Naive thymus-derived CD4-positive, alpha-beta T cell (primary cell): Measurements from ENCODE around the gene F13B. TPM values are rescaled to one million over a fixed set of nuclear protein-coding genes. Genes with fewer than 3 reads are reported as not detected.

Experiments
- ATAC-seq: fragments of 150-1000 bp; cut with Tn5 transposase; 2 replicates; pipeline ENCODE4 v1.10.0; 2021; ENCODE audit warnings: mild to moderate bottlenecking, moderate library complexity
- CTCF ChIA-PET: fragments of 350-600 bp; sonication (Branson Sonifier 250); formaldehyde crosslinking; loops from one replicate; lab custom pipeline; 2021; ENCODE audit warnings: antibody characterized with exemption; lab: Charles Lee
- POLR2A ChIA-PET: fragments of 350-600 bp; sonication (Branson Sonifier 250); formaldehyde crosslinking; loops from one replicate; lab custom pipeline; 2021; ENCODE audit warnings: antibody characterized with exemption, inconsistent platforms; lab: Charles Lee
- DNase-seq, 9 donors: peaks; one replicate each; pipeline versions ENCODE4 v3.0.0 to v3.0.0-alpha.2; 2020 to 2022; ENCODE audit warnings: mixed read lengths in 1 of 9
- H3K27ac ChIP-seq: one replicate; pipeline ENCODE4 v1.7.0; 2013; ENCODE audit warnings: mild to moderate bottlenecking, low read depth, low read length, moderate library complexity
- H3K27me3 ChIP-seq, 2 donors: one replicate each; pipeline ENCODE4 v1.7.0; 2013; ENCODE audit warnings: low read length in 2 of 2, mild to moderate bottlenecking in 2 of 2, moderate library complexity in 2 of 2; ENCODE audit not compliant: control insufficient read depth in 2 of 2, insufficient read depth in 2 of 2
- H3K36me3 ChIP-seq, 3 experiments: 1 replicate in 2 of 3; 2 replicates in 1 of 3; pipeline ENCODE4 v1.7.0; 2013; ENCODE audit warnings: low read length in 3 of 3, mild to moderate bottlenecking in 3 of 3, moderate library complexity in 1 of 3; ENCODE audit not compliant: insufficient read depth in 3 of 3, control insufficient read depth in 2 of 3
- H3K4me1 ChIP-seq, 2 donors: one replicate each; pipeline ENCODE4 v1.7.0; 2013; ENCODE audit warnings: low read length in 2 of 2, mild to moderate bottlenecking in 2 of 2, moderate library complexity in 1 of 2; ENCODE audit not compliant: control insufficient read depth in 2 of 2, insufficient read depth in 2 of 2
- H3K4me3 ChIP-seq: 2 replicates; pipeline ENCODE4 v1.7.0; 2013; ENCODE audit warnings: mild to moderate bottlenecking, low read length
- H3K9me3 ChIP-seq, 3 experiments: 1 replicate in 2 of 3; 2 replicates in 1 of 3; pipeline ENCODE4 v1.7.0; 2013; ENCODE audit warnings: low read length in 3 of 3; ENCODE audit not compliant: control insufficient read depth in 2 of 3
- H3K27ac Mint-ChIP-seq, 9 donors: one replicate each; pipeline ENCODE4 v1.8.0; 2020 to 2022; ENCODE audit warnings: mixed read lengths in 9 of 9, mild to moderate bottlenecking in 8 of 9, moderate library complexity in 5 of 9, inconsistent platforms in 2 of 9
- H3K27me3 Mint-ChIP-seq, 5 donors: one replicate each; pipeline ENCODE4 v1.8.0; 2021 to 2022; ENCODE audit warnings: mixed read lengths in 5 of 5, mild to moderate bottlenecking in 1 of 5
- H3K36me3 Mint-ChIP-seq, 5 donors: one replicate each; pipeline ENCODE4 v1.8.0; 2020 to 2022; ENCODE audit warnings: mixed read lengths in 5 of 5, mild to moderate bottlenecking in 3 of 5, inconsistent platforms in 1 of 5
- H3K4me1 Mint-ChIP-seq, 7 donors: one replicate each; pipeline ENCODE4 v1.8.0; 2020 to 2022; ENCODE audit warnings: mixed read lengths in 7 of 7, mild to moderate bottlenecking in 3 of 7, inconsistent platforms in 1 of 7
- H3K4me3 Mint-ChIP-seq, 10 donors: one replicate each; pipeline ENCODE4 v1.8.0; 2020 to 2022; ENCODE audit warnings: mild to moderate bottlenecking in 10 of 10, mixed read lengths in 10 of 10, moderate library complexity in 6 of 10, inconsistent platforms in 2 of 10
- H3K9me3 Mint-ChIP-seq, 11 donors: one replicate each; pipeline ENCODE4 v1.8.0; 2020 to 2022; ENCODE audit warnings: mixed read lengths in 11 of 11, mild to moderate bottlenecking in 4 of 11, inconsistent platforms in 1 of 11, moderate library complexity in 1 of 11
- intact Hi-C, 2 donors: fragments of 100-400 bp; cut with micrococcal nuclease; formaldehyde crosslinking; loops; one replicate each; pipeline ENCODE4 v1.15.1; 2023
- polyA plus RNA-seq, 2 donors: library from polyadenylated mRNA; unstranded; fragments of 300-500 nt; fragmentation: Illumina TruSeq; gene quantifications; one replicate each; pipeline ENCODE4 v1.2.3, GENCODE V29; 2021
- total RNA-seq, 6 experiments: library from RNA in 5 of 6; stranded (reverse) in 5 of 6; gene quantifications; 1 replicate in 5 of 6; 2 replicates in 1 of 6; pipeline ENCODE4 v1.2.3 and lab custom pipeline; 2021 to 2026

F13B gene
- total and polyA plus RNA-seq, 7 experiments from 2014 or later, result not detected

DNA sequence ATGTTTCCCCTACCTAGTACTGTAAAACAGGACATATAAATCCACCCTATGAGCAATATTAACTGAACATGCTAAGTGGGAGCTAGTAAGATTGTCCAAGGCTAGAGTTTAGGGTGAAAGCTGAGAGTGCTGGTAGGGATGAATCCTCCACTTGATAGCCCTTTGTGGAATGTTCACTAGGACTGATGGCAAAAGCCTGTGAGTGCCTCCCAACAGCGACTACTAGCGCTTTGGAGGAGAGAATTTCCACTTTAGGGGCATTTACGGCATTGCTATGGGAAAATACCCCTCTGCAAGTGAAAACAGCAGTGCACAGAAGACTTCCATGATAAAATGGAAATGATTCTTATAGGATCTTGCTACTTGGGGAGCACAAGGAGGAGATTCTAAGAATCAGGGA lies 53.8 kb downstream of the F13B start:
- ATAC-seq, result no peak
- Mint-ChIP-seq H3K27ac (no peak overlapping the region), H3K4me1 (peaks cover 0 to 2% (median 0%) of the 10 kb centered on the region in 7 donors), H3K36me3 (peaks cover 0 to 3% (median 0%) of the 10 kb centered on the region in 5 donors), H3K9me3 (peaks cover 2 to 21% (median 9%) of the 10 kb centered on the region in 11 donors), H3K4me3 (no peak overlapping the region), H3K27me3 (peaks cover 0 to 12% (median 5%) of the 10 kb centered on the region in 5 donors)
- intact Hi-C loops, result no loop called here
- no peak overlapping the region for H3K27ac ChIP-seq
- H3K27me3 ChIP-seq, result no peaks in the 10 kb centered on the region
- ChIA-PET POLR2A (no interaction called here), CTCF (no interaction called here)
- H3K4me3 ChIP-seq, result no peak overlapping the region
- no peaks in the 10 kb centered on the region for H3K4me1 ChIP-seq
- H3K9me3 ChIP-seq, result no peaks in the 10 kb centered on the region
- H3K36me3 ChIP-seq, result no peaks in the 10 kb centered on the region
- no peak for DNase-seq

DNA sequence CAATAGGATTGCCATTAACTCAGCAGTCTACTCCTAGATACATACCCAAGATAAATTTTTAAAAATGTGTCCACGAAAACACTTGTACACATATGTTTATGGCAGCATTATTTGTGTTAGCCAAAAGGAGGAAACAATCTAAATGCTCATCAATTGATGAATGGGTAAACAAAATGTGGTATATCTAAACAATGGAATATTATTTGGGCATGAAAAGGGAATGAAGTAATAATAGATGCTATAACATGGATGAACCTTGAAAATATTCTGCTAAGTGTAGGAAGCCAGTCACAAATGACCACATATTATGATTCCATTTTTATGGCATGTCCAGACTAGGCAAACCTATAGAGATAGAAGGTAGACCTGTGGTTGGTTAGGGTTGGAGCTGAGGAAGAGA lies 55.4 kb downstream of the F13B start:
- H3K4me3 Mint-ChIP-seq, result no peak overlapping the region
- H3K9me3 ChIP-seq, result no peaks in the 10 kb centered on the region
- H3K4me1 Mint-ChIP-seq, result peaks cover 0 to 2% (median 0%) of the 10 kb centered on the region in 7 donors
- ChIA-PET POLR2A (no interaction called here), CTCF (no interaction called here)
- ATAC-seq (no peak), DNase-seq (no peak)
- H3K9me3 Mint-ChIP-seq, result peaks cover 2 to 21% (median 9%) of the 10 kb centered on the region in 11 donors
- H3K27me3 ChIP-seq, result no peaks in the 10 kb centered on the region
- H3K27ac ChIP-seq, result no peak overlapping the region
- no peaks in the 10 kb centered on the region for H3K4me1 ChIP-seq
- H3K27me3 Mint-ChIP-seq, result peaks cover 0 to 15% (median 5%) of the 10 kb centered on the region in 5 donors
- no peak overlapping the region for H3K27ac Mint-ChIP-seq
- H3K36me3 ChIP-seq, result no peaks in the 10 kb centered on the region
- H3K36me3 Mint-ChIP-seq, result peaks cover 0 to 3% (median 0%) of the 10 kb centered on the region in 5 donors
- no peak overlapping the region for H3K4me3 ChIP-seq
- intact Hi-C loops, result no loop called here

DNA sequence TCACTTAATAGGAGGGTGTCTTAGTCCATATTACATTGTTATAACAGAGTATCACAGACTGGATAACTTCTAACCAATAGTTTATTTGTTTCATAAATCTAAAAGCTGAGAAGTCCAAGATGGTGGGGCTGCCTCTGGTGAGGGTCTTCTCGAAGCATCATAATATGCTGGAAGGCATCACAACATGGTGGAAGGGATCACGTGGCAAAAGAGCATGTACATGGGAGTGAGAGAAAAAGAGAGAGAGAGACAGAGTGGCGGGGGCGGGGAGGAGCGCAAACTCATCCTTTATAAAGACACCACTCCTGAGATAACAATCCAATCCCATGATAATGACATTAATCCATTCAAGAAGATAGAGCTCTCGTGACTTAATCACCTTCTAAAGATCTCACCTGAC lies 58.2 kb downstream of the F13B start:
- Histone ChIP-seq H3K27ac (no peak overlapping the region), H3K9me3 (no peaks in the 10 kb centered on the region), H3K27me3 (no peaks in the 10 kb centered on the region), H3K4me1 (no peaks in the 10 kb centered on the region), H3K4me3 (no peak overlapping the region), H3K36me3 (no peaks in the 10 kb centered on the region)
- peaks cover 2 to 21% (median 9%) of the 10 kb centered on the region in 11 donors for H3K9me3 Mint-ChIP-seq
- no peak overlapping the region for H3K27ac Mint-ChIP-seq
- DNase-seq (no peak), ATAC-seq (no peak)
- peaks cover 0 to 15% (median 9%) of the 10 kb centered on the region in 5 donors for H3K27me3 Mint-ChIP-seq
- intact Hi-C loops, result no loop called here
- CTCF ChIA-PET, result no interaction called here
- POLR2A ChIA-PET, result no interaction called here
- H3K4me1 Mint-ChIP-seq, result peaks cover 0 to 2% (median 0%) of the 10 kb centered on the region in 7 donors
- H3K36me3 Mint-ChIP-seq, result peaks cover 0 to 3% (median 0%) of the 10 kb centered on the region in 5 donors
- no peak overlapping the region for H3K4me3 Mint-ChIP-seq

DNA sequence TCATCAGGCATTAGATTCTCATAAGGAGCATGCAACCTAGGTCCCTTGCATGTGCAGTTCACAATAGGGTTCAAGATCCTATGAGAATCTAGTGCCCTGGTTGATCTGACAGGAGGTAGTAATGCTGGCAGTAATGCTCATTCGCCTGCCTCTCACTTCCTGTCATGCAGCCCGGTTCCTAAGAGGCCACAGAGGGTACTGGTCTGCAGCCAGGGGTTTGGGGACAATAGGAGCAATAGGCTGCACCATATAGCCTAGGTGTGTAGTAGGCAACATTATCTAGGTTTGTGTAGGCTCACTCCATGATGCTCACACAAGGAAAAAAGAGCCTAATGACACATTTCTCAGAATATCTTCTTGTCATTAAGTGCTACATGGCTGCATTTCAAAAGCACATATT lies 63.9 kb downstream of the F13B start:
- Histone ChIP-seq H3K27me3 (no peaks in the 10 kb centered on the region), H3K36me3 (no peaks in the 10 kb centered on the region), H3K9me3 (no peaks in the 10 kb centered on the region), H3K4me1 (no peaks in the 10 kb centered on the region), H3K27ac (no peak overlapping the region), H3K4me3 (no peak overlapping the region)
- Mint-ChIP-seq H3K4me1 (no peaks in the 10 kb centered on the region), H3K36me3 (no peaks in the 10 kb centered on the region), H3K9me3 (no peaks in the 10 kb centered on the region), H3K27me3 (peaks cover 0 to 5% (median 3%) of the 10 kb centered on the region in 5 donors), H3K27ac (no peak overlapping the region), H3K4me3 (no peak overlapping the region)
- ChIA-PET POLR2A (no interaction called here), CTCF (no interaction called here)
- intact Hi-C loops, result no loop called here
- no peak for DNase-seq
- no peak for ATAC-seq

DNA sequence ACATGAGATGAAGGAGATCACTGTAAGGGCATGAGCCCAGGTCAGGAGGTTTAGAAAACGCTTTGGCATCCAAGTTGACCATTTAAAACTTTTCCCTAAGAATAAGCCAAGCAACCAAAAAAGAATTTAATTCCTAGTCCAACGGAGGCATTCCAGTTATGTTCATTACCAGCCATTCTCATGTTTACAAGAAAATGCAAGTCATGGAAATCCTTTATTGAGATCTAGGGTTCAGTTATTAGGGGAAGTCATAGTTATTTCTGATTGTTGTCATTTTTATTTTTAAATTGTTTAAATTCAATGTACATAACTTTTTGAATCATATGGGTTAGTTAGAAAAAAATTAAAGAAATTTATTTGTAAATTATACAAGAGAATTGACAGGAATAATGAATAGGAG lies 65.2 kb downstream of the F13B start:
- ChIA-PET CTCF (no interaction called here), POLR2A (no interaction called here)
- no peaks in the 10 kb centered on the region for H3K36me3 ChIP-seq
- no peaks in the 10 kb centered on the region for H3K27me3 ChIP-seq
- ATAC-seq (no peak), DNase-seq (no peak)
- H3K9me3 ChIP-seq, result no peaks in the 10 kb centered on the region
- Mint-ChIP-seq H3K4me1 (no peaks in the 10 kb centered on the region), H3K4me3 (no peak overlapping the region), H3K27me3 (peaks cover 0 to 4% (median 0%) of the 10 kb centered on the region in 5 donors), H3K9me3 (no peaks in the 10 kb centered on the region), H3K36me3 (no peaks in the 10 kb centered on the region), H3K27ac (no peak overlapping the region)
- no peak overlapping the region for H3K27ac ChIP-seq
- no peaks in the 10 kb centered on the region for H3K4me1 ChIP-seq
- intact Hi-C loops, result no loop called here
- no peak overlapping the region for H3K4me3 ChIP-seq

DNA sequence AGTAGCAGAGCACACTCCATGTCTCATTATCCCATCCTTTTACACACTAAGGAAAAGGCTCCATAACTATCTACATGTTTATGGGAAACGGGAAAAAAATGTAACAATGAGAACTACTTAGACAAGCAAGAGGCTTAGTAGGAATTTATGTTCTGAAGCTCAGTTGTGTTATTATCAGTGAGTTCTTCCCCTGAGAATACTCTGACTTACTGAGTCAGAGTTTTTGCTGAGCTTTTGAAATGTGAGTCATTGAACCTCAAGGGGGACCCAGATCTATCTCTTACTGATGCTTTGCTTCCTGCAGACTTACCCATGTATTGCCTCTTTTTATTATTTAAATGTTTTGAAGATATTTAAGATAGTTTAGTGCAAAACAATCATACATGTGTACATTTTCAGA lies 69.6 kb downstream of the F13B start:
- H3K9me3 ChIP-seq, result no peaks in the 10 kb centered on the region
- ChIA-PET CTCF (no interaction called here), POLR2A (no interaction called here)
- ATAC-seq (no peak), DNase-seq (no peak)
- H3K4me1 ChIP-seq, result no peaks in the 10 kb centered on the region
- no peaks in the 10 kb centered on the region for H3K36me3 Mint-ChIP-seq
- H3K27me3 Mint-ChIP-seq, result peaks cover 0 to 1% (median 0%) of the 10 kb centered on the region in 5 donors
- H3K36me3 ChIP-seq, result no peaks in the 10 kb centered on the region
- H3K27me3 ChIP-seq, result no peaks in the 10 kb centered on the region
- intact Hi-C loops, result no loop called here
- H3K4me3 Mint-ChIP-seq, result no peak overlapping the region
- peaks cover 0 to 2% (median 0%) of the 10 kb centered on the region in 11 donors for H3K9me3 Mint-ChIP-seq
- no peak overlapping the region for H3K27ac ChIP-seq
- H3K4me1 Mint-ChIP-seq, result no peaks in the 10 kb centered on the region
- H3K4me3 ChIP-seq, result no peak overlapping the region
- H3K27ac Mint-ChIP-seq, result no peak overlapping the region

DNA sequence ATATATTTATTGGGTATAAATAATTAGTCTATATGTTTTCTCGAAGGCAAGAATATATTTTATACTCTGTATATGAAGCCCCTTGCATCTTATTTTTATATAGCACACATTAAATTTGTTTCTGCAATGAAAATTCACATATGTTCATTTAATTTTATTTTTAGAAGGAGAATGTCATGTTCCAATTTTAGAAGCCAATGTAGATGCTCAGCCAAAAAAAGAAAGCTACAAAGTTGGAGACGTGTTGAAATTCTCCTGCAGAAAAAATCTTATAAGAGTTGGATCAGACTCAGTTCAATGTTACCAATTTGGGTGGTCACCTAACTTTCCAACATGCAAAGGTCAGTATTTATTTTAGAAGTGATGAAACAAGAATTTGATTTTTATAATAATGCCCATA lies 73.1 kb downstream of the F13B start:
- ChIA-PET CTCF (no interaction called here), POLR2A (interaction anchor here (0.6 kb wide), 1 partner anchor 791 kb away, joined by 3 read pairs; no protein-coding TSS in a partner anchor)
- Mint-ChIP-seq H3K36me3 (no peaks in the 10 kb centered on the region), H3K27me3 (peaks cover 0 to 3% (median 0%) of the 10 kb centered on the region in 5 donors), H3K27ac (no peak overlapping the region), H3K4me3 (no peak overlapping the region), H3K4me1 (no peaks in the 10 kb centered on the region), H3K9me3 (peaks cover 0 to 6% (median 0%) of the 10 kb centered on the region in 11 donors)
- ATAC-seq, result no peak
- H3K27ac ChIP-seq, result no peak overlapping the region
- H3K27me3 ChIP-seq, result no peaks in the 10 kb centered on the region
- intact Hi-C loops, result no loop called here
- H3K4me3 ChIP-seq, result no peak overlapping the region
- no peaks in the 10 kb centered on the region for H3K36me3 ChIP-seq
- DNase-seq, result no peak
- H3K9me3 ChIP-seq, result no peaks in the 10 kb centered on the region
- H3K4me1 ChIP-seq, result no peaks in the 10 kb centered on the region
